SKM-1 (cell line): ENCODE data around the gene FOXO1.
"Not testable (repeated sequence)": the region's sequence is repeated elsewhere in the genome, so short reads cannot be mapped to it uniquely, and the experiment has no call there.

Source experiments
- DNase-seq: peaks from one replicate; lab custom pipeline; 2025; ENCODE audit not compliant: unreplicated experiment; lab: John Stamatoyannopoulos, UW

FOXO1 gene

GRCh38 chr13:40666045-40666932 is at the start of gene FOXO1:
TSS of gene FOXO1 (minus strand) at chr13:40666641. CDS start at chr13:40666212, 429 bp downstream.
- peak; percentile 52 for DNase-seq

DNA sequence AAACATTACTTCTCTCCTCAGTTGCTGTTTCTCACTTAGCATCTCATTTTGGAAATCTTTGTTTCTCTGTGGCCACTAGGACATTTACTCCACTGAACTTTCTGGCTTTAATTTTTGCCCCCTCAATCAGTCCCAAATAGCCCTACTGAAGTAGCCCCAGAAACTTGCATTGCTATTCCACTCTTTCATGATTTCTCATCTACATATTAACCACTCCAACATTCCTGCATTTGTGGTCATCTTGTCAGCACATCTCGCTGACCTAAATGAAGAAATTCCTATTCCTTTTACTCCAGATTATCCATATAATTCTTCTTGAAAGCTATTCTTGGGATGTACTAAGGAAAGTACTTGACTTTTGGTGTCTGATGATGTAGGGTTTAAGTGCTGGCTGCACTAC is 48.0 kb upstream of the FOXO1 start:
- DNase-seq = not testable (repeated sequence)

DNA sequence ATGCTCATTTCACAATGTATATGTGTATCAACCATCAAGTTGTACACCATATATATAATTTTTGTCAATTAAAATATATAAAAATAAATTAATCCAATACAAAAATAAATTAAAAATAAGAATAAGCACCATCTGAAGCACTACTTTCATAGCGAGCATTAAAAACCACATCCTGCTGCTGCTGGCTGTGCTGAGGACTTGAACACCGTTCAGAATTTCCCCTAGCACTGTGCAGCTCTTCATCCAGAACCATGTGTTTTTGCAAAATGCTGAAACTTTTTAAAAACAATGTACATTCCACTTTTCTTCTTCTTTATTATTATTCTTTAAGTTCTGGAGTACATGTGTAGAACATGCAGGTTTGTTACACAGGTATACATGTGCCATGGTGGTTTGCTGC is 40.0 kb upstream of the FOXO1 start:
- no peak for DNase-seq

DNA sequence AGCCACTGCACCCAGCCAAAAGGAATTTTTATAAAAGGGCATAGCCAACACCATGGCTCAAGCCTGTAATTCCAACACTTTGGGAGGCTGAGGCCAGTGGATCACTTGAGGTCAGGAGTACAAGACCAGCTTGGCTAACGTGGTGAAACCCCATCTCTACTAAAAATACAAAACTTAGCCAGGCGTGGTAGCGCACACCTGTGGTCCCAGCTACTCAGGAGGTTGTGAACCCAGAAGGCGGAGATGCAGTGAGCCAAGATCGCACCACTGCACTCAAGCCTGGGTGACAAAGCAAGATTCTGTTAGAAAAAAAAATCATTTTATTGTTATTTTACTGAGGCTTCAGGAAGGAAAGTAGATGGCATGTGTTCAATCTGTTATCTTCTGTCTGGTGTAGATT is 31.3 kb upstream of the FOXO1 start:
- DNase-seq = no peak

DNA sequence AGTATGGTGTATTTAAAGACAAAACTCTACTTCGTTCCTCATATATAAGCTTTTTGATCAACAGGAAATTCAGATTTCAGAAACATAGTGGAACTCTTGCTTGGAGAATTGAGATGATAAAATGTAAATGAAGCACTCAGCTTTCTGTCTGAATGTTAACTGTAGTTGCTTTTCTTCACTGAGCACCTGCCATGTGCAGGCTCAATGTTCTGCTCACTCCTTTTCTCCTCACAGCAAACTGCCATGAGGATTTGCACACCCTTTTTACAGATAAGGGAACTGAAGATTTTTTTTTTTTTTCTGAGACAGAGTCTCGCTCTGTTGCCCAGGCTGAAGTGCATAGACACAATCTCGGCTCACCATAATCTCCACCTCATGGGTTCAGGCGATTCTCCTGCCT is 28.0 kb upstream of the FOXO1 start:
- DNase-seq = no peak

- no peak for DNase-seq
Measured at GRCh38 chr13:40692946-40693345, 26.5 kb upstream of the FOXO1 start.

GRCh38 chr13:40688781-40689180 is 22.3 kb upstream of the FOXO1 start:
- no peak for DNase-seq

- DNase-seq = peak; percentile 44
Measured at GRCh38 chr13:40682449-40683240, 16.2 kb upstream of the FOXO1 start.

DNA sequence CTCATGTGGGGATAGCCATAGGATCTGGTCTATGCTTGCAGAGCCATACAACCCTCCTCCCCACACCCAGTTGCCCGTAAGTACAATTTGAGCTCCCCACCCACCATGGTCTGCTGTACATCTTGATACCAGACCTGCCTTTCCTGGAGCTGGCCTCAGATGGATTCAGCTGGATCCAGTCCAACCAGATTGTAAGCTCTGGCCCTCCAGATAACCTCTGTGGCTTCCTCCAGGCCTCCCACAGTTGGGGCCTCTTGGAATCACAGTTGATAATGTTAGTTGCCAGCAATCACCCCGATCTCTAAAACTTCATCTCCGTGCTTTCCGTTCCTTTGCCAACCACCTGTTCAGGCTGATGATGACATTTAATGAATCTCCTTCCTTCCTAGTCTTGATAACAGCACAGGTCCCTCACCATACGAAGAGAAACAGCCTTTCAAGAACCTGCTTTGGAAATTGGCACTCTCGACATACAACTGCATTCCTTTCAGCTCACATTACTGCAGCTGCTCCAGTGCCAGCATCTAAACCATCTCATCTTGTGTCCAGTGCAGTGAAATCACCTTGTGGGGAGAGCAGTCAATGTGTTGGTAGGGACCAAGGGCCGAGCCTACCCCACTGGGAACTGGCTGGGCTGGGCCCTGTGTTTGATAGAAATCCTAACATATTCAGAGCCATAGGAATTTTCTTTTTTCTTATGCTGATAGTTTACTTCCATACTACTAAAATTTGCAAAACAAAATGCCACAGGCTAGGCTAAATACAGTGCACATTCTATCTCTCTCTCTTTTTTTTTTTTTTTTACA is 15.1 kb upstream of the FOXO1 start:
- no peak for DNase-seq

- no peak for DNase-seq
Measured at GRCh38 chr13:40680659-40681323, 14.3 kb upstream of the FOXO1 start.

- DNase-seq = no peak
Measured at GRCh38 chr13:40679480-40679985, 13.1 kb upstream of the FOXO1 start.

GRCh38 chr13:40677064-40677463 is 10.6 kb upstream of the FOXO1 start:
- DNase-seq = no peak

DNA sequence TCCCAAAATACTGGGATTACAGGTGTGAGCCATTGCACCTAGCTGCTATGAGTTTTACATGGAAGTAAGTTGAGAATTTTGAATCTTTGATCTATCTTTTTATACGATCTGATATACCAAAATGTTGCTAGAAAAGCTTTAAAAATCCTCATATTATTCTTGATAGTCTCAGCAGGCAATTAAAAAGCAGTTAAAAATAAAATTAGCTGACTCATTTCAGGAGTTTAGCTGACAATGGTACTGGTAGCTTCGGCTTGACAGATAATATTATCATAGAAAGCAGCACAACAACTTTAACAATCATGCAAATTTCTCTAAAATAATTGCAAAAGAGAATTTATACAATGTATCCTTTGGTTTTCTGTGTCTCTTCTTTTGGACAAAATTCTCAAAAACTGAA is 9.6 kb upstream of the FOXO1 start:
- DNase-seq = no peak

- DNase-seq = no peak
Measured at GRCh38 chr13:40673414-40673813, 7.0 kb upstream of the FOXO1 start.

DNA sequence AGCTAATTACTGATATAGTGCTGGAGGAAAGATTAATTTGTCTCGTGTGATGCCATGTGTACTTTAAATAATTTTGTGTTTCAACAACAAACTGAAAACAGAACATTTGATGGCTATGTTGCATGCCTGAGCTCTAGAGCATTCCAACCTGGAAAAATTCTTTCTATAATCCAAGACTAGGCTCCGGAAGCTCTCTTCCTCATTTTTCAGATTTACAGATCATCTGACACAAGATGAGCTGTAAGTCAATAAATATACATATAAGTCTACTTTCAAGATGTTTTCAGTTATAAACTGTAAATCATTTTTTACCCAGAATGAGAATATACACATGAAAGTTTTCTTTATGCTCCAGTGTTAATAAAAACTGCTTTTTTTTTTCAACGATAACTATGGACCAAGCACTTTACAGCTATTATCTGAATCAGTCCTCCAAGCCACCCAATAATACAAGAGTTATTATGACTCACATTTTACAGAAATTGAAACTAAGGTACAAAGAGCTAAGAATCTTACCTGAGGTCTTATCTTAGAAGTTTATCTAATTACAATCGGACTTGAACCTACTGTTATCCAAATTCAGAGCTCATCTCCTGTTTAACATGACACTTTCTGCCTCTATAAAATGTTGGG is 6.4 kb upstream of the FOXO1 start:
- no peak for DNase-seq

DNA sequence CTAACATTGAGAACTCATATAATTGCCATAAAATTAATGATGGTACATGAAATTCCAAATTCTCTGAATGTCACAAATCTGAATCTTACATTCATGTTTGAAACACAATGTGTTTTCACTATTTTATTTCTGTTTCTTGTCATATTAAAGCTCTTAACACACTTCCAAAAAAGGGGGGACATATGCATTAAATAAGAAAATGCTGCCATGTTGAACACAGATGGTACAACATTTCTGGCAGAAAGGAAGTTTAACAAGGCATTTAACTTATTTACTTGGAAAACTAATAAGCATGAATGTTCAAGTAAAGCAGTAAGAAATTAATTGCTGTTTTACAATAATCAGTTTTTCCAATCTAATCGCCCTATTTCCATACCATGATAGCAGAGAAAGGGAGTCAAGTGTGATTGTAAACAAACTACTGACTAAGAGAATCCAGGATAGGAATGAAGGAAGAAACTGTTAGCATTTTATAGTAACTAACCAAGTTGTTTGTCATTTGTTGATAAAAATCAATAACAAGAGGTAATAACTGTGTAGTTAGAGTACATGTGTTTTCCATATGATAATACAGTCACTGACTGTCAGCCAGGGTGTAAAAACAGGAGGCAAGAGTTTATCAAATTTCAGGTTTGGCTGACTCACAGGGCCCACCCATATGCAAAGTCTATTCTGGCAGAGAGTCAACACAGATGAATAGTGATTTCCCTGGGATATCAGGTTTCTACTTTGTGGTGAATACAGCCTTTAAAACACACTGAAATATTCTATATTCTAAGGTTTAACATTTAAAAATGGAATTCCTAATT is 5.7 kb upstream of the FOXO1 start:
- no peak for DNase-seq

GRCh38 chr13:40670307-40670706 is 3.9 kb upstream of the FOXO1 start:
- DNase-seq = no peak

DNA sequence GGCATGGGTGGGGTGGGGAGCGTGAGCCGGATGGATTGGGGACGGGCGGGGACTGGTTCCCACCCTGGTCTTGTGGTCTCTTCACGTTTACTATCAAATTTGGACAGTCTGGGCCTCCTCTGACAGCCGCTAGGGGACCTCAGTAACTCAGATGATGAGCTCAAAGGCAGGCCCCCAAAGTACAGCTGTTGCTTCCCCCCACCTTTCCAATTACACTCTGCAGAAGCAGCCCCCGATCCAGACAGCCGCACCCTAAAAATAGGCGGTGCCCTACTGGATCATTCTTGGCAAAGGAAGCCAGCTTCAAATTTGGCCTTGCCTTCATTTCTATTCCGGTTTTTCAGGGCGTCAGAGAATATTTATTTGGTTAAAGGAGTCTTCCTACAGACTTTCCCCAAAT is 1.9 kb upstream of the FOXO1 start:
- no peak for DNase-seq

DNA sequence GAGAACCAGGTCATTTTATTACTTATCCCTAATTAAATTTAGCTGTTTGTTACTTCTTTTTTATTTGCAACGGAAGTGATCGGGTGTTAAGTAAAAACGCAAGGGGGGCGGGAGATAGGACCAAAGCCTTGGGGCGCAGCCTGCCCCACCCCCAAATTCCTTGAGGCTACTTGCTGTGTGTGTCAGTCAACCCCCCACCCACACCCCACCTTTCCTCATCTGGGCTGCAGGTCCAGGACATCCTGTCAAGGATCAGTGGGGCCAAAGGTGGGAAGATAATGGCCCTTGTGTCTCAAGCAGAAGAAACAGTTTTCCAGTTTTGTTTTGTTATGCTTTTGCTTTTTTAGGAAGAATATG is 1.2 kb upstream of the FOXO1 start:
- no peak for DNase-seq
